Left ventricle myocardium inferior (tissue), 1 donor: ENCODE data around the gene STAU1. TPM values are rescaled to one million over a fixed set of nuclear protein-coding genes. Genes with fewer than 3 reads are reported as not detected.
"Not testable (repeated sequence)": the region's sequence is repeated elsewhere in the genome, so short reads cannot be mapped to it uniquely, and the experiment has no call there.

Source experiments
- DNase-seq: peaks from one replicate; pipeline ENCODE4 v3.0.0-alpha.2; 2020
- H3K27ac ChIP-seq: fragments of 200-600 bp; replicated peaks from 2 replicates; pipeline ENCODE4 v1.8.0; 2021
- H3K27me3 ChIP-seq: fragments of 200-600 bp; 2 replicates; pipeline ENCODE4 v1.8.0; 2021; ENCODE audit warnings: low read depth
- H3K36me3 ChIP-seq: fragments of 200-600 bp; 2 replicates; pipeline ENCODE4 v1.8.0; 2021
- H3K4me1 ChIP-seq: fragments of 200-600 bp; 2 replicates; pipeline ENCODE4 v1.8.0; 2021
- H3K4me3 ChIP-seq: fragments of 200-600 bp; 2 replicates; pipeline ENCODE4 v1.8.0; 2021; ENCODE audit warnings: mild to moderate bottlenecking, moderate library complexity
- H3K9me3 ChIP-seq: fragments of 200-600 bp; replicated peaks from 2 replicates; pipeline ENCODE4 v1.8.0; 2021
- intact Hi-C: fragments of 100-400 bp; cut with micrococcal nuclease; formaldehyde crosslinking; loops from one replicate; pipeline ENCODE4 v1.11.0; 2022
- total RNA-seq: library from RNA; stranded (reverse); fragmentation: NEBNext Ultra II Directional; extraction: Animal tissue kit (Norgen Biotek cat#: 25700); gene quantifications from one replicate; pipeline ENCODE4 v1.2.1, GENCODE V29; 2021
- TF ChIP-seq, protein P1 (sequence below): fragments of 200-600 bp; IDR thresholded peaks from 2 replicates; pipeline ENCODE4 v1.8.0; 2021; ENCODE audit warnings: antibody characterized with exemption, mild to moderate bottlenecking, borderline replicate concordance
- donor health status: DM: no; HTN: yes; CAD: no; lungs with severe emphysema.

The STAU1 gene
- total RNA-seq, 1 donor from 2014 or later: 63.4 TPM

DNA sequence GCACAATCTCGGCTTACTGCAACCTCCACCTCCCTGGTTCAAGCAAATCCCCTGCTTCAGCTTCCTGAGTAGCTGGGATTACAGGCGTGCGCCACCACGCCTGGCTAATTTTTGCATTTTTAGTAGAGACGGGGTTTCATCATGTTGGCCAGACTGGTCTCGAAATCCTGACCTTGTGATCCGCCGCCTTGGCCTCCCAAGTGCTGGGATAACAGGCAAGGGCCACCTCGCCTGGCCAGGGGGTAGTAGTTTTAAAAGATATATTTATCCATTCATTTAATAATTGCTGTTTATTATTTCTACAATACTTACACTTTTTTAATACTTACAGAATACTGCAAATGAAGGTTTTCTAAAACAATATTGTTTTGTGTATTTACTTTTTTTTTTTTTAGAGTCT, 15.6 kb upstream of the STAU1 start:
- Histone ChIP-seq H3K4me1 (no peaks in the 10 kb centered on the region), H3K36me3 (no peaks in the 10 kb centered on the region), H3K27me3 (no peaks in the 10 kb centered on the region), H3K4me3 (no peak overlapping the region), H3K27ac (no peak overlapping the region), H3K9me3 (peaks cover 5% of the 10 kb centered on the region)
- no peak for DNase-seq
- intact Hi-C loops: no loop called here
- TF ChIP-seq, protein P1, sequence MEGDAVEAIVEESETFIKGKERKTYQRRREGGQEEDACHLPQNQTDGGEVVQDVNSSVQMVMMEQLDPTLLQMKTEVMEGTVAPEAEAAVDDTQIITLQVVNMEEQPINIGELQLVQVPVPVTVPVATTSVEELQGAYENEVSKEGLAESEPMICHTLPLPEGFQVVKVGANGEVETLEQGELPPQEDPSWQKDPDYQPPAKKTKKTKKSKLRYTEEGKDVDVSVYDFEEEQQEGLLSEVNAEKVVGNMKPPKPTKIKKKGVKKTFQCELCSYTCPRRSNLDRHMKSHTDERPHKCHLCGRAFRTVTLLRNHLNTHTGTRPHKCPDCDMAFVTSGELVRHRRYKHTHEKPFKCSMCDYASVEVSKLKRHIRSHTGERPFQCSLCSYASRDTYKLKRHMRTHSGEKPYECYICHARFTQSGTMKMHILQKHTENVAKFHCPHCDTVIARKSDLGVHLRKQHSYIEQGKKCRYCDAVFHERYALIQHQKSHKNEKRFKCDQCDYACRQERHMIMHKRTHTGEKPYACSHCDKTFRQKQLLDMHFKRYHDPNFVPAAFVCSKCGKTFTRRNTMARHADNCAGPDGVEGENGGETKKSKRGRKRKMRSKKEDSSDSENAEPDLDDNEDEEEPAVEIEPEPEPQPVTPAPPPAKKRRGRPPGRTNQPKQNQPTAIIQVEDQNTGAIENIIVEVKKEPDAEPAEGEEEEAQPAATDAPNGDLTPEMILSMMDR: no peak

DNA sequence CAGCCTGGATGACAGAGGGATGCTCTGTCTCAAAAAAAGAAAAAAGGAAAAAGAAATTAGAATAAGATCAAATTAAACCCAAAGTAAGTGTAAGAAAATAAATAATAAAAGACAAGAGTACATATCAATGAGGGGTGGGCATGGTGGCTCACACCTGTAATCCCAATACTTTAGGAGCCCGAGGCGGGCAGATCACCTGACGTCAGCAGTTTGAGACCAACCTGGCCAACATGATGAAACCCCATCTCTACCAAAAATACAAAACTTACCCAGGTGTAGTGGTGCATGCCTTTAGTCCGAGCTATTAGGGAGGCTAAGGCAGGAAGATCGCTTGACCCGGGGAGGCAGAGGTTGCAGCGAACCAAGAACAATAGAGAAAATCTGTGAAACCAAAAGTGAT, 14.9 kb upstream of the STAU1 start:
- Histone ChIP-seq H3K9me3 (peaks cover 5% of the 10 kb centered on the region), H3K36me3 (no peaks in the 10 kb centered on the region), H3K27ac (no peak overlapping the region), H3K4me1 (no peaks in the 10 kb centered on the region), H3K27me3 (no peaks in the 10 kb centered on the region), H3K4me3 (no peak overlapping the region)
- TF ChIP-seq, protein P1: no peak
- intact Hi-C loops: no loop called here
- no peak for DNase-seq

DNA sequence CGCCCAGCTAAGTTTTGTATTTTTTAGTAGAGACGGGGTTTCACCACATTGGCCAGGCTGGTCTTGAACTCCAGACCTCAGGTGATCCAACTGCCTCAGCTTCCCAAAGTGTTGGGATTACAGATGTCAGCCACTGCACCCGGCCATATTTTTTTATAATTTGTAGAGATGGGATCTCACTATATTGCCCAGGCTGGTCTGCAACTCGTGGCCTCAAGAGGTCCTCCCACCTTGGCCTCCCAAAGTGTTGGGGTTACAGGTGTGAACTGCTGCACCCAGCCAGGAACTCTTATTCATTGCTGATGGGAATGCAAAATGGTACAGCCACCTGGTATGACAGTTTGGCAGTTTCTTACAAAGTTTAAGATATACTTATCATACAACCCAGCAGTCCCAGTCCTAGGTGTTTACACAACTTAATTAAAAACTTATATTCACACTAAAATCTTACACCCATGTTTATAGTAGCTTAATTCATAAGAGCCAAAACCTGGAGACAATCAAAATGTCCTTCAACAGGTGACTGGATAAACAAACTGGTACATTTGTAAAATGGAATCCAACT, 11.7 kb upstream of the STAU1 start:
- Histone ChIP-seq H3K36me3 (no peaks in the 10 kb centered on the region), H3K9me3 (peaks cover 5% of the 10 kb centered on the region), H3K27me3 (no peaks in the 10 kb centered on the region), H3K4me3 (no peak overlapping the region), H3K27ac (no peak overlapping the region), H3K4me1 (no peaks in the 10 kb centered on the region)
- TF ChIP-seq, protein P1: no peak
- DNase-seq: no peak
- intact Hi-C loops: no loop called here

DNA sequence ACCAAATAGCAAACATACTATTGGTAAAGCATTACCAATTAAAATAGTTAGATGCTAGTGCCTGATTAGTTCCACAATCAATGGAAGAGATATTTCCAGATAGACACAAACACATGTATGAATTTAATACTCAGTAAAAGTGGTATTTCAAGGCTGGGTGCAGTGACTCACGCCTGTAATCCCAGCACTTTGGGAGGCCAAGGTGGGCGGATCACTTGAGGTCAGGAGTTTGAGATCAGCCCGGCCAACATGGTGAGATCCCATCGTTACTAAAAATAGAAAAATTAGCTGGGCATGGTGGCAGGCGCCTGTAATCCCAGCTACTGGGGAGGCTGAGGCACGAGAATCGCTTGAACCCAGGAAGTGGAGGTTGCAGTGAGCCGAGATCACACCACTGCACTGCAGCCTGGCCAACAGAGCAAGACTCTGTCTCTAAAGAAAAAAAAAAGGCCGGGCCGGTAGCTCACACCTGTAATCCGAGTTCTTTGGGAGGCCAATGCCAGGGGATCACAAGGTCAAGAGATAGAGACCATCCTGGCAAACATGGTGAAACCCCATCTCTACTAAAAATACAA, 4.9 kb upstream of the STAU1 start:
- H3K36me3 ChIP-seq, H3K9me3 ChIP-seq, H3K4me1 ChIP-seq, H3K27me3 ChIP-seq, H3K4me3 ChIP-seq, DNase-seq, intact Hi-C loops, H3K27ac ChIP-seq: not testable (repeated sequence)

DNA sequence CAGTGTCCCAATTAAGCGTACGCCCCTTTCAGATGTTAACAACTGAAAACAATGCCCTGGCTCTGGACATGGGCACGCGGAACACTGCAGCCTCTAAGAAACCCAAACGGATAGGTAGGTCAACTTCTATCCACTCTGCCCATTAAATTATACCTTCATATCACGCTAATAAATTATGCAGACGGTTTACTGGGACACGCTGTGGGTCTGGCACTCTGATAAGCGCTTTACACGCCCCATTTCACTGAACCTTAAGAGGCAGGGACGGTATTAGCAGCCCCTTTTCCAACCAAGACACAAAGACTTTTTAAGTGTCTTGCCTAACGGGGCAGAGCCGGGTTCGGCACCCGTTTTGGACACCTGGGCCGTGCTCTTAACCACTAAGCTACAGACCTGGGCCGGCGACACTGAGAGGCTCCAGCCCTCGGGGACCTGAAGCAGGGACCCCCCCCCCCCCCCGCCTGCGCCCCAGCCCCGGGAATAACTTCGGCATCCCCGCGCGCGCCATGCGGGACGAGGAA, 744 bp downstream of the STAU1 start:
- Histone ChIP-seq H3K4me1 (peaks cover 56% of the 10 kb centered on the region), H3K9me3 (no peaks in the 10 kb centered on the region), H3K27me3 (no peaks in the 10 kb centered on the region), H3K4me3 (peak overlapping the region; percentile 87), H3K27ac (peak overlapping the region; percentile 96), H3K36me3 (no peaks in the 10 kb centered on the region)
- TF ChIP-seq, protein P1: no peak
- intact Hi-C loops: no loop called here
- DNase-seq: no peak
